ENCODE measurements around the gene SDK1.

SDK1 gene

GRCh38 chr7:4014346-4015050 lies 713.4 kb downstream of the SDK1 start:
- no peak for DNase-seq (ENCODE audit: low read depth)

GRCh38 chr7:4015371-4015770 lies 714.3 kb downstream of the SDK1 start:
- no peak overlapping the region for H3K4me3 ChIP-seq (ENCODE audit: low read depth, low read length)
- TF ChIP-seq, protein P1, sequence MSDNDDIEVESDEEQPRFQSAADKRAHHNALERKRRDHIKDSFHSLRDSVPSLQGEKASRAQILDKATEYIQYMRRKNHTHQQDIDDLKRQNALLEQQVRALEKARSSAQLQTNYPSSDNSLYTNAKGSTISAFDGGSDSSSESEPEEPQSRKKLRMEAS (IDR thresholded peaks at IDR 0.05; ENCODE audit: low read depth, low read length): no peak
- TF ChIP-seq MYC (IDR thresholded peaks at IDR 0.05; ENCODE audit: low read depth, low read length): no peak
- TF ChIP-seq, protein P2, sequence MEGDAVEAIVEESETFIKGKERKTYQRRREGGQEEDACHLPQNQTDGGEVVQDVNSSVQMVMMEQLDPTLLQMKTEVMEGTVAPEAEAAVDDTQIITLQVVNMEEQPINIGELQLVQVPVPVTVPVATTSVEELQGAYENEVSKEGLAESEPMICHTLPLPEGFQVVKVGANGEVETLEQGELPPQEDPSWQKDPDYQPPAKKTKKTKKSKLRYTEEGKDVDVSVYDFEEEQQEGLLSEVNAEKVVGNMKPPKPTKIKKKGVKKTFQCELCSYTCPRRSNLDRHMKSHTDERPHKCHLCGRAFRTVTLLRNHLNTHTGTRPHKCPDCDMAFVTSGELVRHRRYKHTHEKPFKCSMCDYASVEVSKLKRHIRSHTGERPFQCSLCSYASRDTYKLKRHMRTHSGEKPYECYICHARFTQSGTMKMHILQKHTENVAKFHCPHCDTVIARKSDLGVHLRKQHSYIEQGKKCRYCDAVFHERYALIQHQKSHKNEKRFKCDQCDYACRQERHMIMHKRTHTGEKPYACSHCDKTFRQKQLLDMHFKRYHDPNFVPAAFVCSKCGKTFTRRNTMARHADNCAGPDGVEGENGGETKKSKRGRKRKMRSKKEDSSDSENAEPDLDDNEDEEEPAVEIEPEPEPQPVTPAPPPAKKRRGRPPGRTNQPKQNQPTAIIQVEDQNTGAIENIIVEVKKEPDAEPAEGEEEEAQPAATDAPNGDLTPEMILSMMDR (IDR thresholded peaks at IDR 0.05; ENCODE audit: low read depth, low read length): no peak
- TF ChIP-seq POLR2A (IDR thresholded peaks at IDR 0.05; ENCODE audit: extremely low read depth, insufficient read length): no peak

More at GRCh38 chr7:4014346-4015050, 713.4 kb downstream of the SDK1 start:
- TF ChIP-seq, protein P1 (IDR thresholded peaks at IDR 0.05; ENCODE audit: low read depth, low read length): no peak
- TF ChIP-seq POLR2A (IDR thresholded peaks at IDR 0.05; ENCODE audit: extremely low read depth, insufficient read length) (no peak), MYC (IDR thresholded peaks at IDR 0.05; ENCODE audit: low read depth, low read length) (no peak)
- TF ChIP-seq, protein P2 (IDR thresholded peaks at IDR 0.05; ENCODE audit: low read depth, low read length): no peak
- H3K4me3 ChIP-seq (ENCODE audit: low read depth, low read length): no peak overlapping the region

GRCh38 chr7:4015996-4016395 lies 714.9 kb downstream of the SDK1 start:
- TF ChIP-seq, protein P1 (IDR thresholded peaks at IDR 0.05; ENCODE audit: low read depth, low read length): no peak
- TF ChIP-seq MYC (IDR thresholded peaks at IDR 0.05; ENCODE audit: low read depth, low read length): no peak
- TF ChIP-seq, protein P2 (IDR thresholded peaks at IDR 0.05; ENCODE audit: low read depth, low read length): no peak
- TF ChIP-seq POLR2A (IDR thresholded peaks at IDR 0.05; ENCODE audit: extremely low read depth, insufficient read length): no peak
- no peak overlapping the region for H3K4me3 ChIP-seq (ENCODE audit: low read depth, low read length)
- no peak for DNase-seq (ENCODE audit: low read depth)

More at GRCh38 chr7:4015371-4015770, 714.3 kb downstream of the SDK1 start:
- no peak for DNase-seq (ENCODE audit: low read depth)

DNA sequence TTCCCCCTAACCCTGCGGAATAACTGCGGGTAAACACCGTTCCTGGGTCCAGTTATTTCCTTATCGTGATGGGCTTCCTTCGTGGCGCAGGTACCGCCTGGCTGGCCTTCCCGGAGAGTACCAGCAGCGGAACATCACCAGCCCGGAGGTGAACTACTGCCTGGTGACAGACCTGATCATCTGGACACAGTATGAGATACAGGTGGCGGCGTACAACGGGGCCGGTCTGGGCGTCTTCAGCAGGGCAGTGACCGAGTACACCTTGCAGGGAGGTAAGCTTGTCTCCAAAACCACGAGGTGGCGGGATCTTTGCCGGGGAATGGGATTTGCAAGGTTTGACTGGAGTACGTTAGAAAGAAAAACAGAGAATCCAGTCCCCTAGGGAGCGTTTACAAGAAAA lies 716.0 kb downstream of the SDK1 start:
- no peak overlapping the region for H3K4me3 ChIP-seq (ENCODE audit: low read depth, low read length)
- TF ChIP-seq, protein P2 (IDR thresholded peaks at IDR 0.05; ENCODE audit: low read depth, low read length): no peak
- TF ChIP-seq MYC (IDR thresholded peaks at IDR 0.05; ENCODE audit: low read depth, low read length) (no peak), POLR2A (IDR thresholded peaks at IDR 0.05; ENCODE audit: extremely low read depth, insufficient read length) (no peak)
- TF ChIP-seq, protein P1 (IDR thresholded peaks at IDR 0.05; ENCODE audit: low read depth, low read length): no peak
- DNase-seq (ENCODE audit: low read depth): no peak

DNA sequence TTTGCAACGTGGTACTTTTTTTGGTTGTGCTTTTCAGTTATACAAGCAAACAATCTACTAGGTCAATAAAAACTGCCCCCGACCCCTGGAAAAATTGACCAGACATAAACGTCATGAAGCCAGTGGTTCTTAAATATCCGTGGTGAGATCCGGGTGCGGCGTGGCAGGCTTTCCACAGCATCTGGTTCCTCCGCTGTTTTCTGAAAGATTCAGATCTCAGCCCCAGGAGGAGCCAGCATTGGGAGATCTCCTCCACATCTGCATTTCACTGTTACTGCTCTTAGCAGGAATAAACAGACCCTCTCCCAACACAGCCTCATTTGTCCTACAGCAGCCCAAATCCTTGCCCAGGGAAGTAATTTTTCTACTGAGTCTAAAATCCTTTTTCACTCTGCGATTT lies 716.7 kb downstream of the SDK1 start:
- H3K4me3 ChIP-seq (ENCODE audit: low read depth, low read length): no peak overlapping the region
- TF ChIP-seq POLR2A (IDR thresholded peaks at IDR 0.05; ENCODE audit: extremely low read depth, insufficient read length) (no peak), MYC (IDR thresholded peaks at IDR 0.05; ENCODE audit: low read depth, low read length) (no peak)
- TF ChIP-seq, protein P1 (IDR thresholded peaks at IDR 0.05; ENCODE audit: low read depth, low read length): no peak
- TF ChIP-seq, protein P2 (IDR thresholded peaks at IDR 0.05; ENCODE audit: low read depth, low read length): no peak
- no peak for DNase-seq (ENCODE audit: low read depth)

All from NB4 (cell line).